Fibroblast of peridontal ligament (primary cell): ENCODE data around the gene SLC44A3.
A peak's percentile ranks its signal among the peaks of the same experiment; 100 is the strongest.

ENCODE experiments used
- DNase-seq: peaks from one replicate; pipeline ENCODE4 v3.0.0-alpha.2; 2010; ENCODE audit errors: extremely low read depth

SLC44A3 gene

DNA sequence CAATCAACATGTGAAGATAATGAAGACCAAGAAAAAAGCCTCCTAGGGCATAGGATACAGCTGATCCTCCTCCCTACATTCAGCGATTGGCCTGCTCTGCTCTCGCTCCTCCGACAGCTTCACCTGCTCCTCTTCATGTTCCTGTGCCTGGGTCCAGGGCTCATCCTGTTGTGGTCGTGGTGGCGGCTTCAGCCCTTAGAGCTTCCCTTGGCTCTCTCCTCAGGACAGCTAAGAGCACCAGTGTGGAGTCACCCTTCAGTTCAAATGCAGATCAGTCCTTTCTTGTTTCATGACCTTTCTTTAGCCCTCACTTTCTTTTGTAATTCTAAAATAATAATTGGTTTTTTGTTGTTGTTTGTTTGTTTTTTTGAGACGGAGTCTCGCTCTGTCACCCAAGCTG is 88.0 kb downstream of the SLC44A3 start:
- no peak for DNase-seq

DNA sequence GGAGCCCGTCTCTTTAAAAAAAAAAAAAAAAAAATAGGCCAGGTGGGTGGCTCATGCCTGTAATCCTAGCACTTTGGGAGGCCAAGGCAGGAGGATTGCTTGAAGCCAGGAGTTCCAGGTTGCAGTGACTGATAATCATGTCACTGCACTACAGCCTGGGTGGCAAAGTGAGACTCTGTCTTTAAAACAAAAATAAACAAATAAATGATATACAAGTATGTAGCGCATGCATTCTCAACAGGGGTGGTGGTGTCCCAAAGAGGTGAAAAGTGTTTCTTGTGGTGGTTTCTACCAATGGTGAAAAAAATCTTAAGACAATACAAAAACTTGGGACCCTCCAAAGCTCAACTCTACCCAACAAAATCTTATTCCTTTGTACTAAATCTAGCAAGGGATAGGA is 88.8 kb downstream of the SLC44A3 start:
- DNase-seq: no peak

DNA sequence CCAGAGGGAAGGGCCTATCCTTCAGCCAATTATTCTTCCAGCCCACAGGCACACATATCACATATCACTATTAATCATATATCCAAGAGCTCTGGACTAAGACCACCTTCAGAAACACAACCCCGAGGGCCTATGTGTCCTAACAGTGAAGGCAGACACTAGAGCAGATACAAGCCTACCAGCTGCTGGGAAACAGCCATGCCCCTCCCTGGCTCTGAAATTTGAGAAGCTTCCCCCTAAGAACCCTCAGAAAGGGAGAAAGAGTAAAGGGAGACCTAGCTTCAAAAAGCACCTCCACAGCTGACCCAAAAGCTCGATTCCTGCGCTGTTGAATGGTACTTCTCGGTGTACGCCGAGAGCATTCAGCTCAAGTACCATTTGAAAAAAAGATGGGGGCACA is 89.3 kb downstream of the SLC44A3 start:
- DNase-seq: no peak

DNA sequence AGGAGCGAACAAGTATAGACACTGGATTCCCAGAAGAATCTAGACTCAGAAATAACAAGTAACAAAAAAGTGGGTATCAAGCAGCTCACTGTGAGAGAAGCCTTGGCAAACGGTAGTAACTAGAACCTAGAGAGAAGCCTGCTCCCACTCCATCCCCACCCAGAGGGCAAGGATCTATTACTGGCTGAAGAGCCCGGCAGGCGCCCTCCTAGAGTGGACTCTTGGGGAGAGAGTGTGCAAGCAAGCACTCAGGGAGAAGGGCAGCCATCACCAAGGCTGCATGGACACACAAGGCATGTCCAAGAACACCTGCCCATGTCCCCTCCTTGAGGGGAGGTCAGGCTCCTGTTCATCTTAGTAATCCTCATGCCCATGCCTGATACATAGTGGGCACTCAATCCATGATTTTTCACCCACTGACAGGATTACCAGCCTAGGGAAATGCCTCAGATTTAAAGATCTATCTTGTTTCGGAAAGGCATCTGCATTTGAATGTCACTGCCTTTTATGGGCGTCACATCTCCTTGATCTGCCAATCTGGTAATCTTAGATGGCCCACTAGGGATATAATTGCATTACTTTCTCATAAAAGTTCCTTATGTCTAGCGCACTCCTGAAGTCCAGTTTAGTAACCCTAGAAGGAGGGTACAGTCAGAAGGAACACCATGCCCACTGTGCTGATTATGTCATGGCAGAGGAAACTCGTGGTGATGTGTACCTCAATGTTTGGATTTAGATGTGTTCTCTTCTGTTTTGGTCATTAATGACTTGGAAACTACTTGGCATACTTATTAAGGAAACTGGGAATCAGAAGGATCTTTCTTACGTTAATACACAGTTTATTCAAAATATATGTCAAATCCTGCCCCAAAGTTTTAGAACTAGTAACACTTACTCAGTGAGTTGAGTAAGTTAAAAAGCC is 92.4 kb downstream of the SLC44A3 start:
- DNase-seq: no peak

DNA sequence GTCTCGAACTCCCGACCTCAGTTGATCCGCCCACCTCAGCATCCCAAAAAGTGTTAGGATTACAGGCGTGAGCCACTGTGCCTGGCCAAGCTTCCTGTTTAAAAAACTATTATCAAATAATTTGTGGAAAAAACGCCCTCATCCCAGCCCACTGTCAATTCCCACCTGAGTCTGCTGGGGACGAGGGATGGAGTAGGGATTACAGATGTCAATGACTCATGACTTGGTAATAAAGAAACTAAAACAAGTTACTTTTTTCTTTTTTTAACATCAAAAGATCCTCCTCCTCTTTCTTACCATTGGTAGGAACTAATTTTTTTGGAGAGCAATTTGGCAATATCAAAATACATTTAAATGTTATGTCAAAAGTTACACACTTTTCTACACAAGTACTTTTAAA is 97.1 kb downstream of the SLC44A3 start:
- DNase-seq: no peak

DNA sequence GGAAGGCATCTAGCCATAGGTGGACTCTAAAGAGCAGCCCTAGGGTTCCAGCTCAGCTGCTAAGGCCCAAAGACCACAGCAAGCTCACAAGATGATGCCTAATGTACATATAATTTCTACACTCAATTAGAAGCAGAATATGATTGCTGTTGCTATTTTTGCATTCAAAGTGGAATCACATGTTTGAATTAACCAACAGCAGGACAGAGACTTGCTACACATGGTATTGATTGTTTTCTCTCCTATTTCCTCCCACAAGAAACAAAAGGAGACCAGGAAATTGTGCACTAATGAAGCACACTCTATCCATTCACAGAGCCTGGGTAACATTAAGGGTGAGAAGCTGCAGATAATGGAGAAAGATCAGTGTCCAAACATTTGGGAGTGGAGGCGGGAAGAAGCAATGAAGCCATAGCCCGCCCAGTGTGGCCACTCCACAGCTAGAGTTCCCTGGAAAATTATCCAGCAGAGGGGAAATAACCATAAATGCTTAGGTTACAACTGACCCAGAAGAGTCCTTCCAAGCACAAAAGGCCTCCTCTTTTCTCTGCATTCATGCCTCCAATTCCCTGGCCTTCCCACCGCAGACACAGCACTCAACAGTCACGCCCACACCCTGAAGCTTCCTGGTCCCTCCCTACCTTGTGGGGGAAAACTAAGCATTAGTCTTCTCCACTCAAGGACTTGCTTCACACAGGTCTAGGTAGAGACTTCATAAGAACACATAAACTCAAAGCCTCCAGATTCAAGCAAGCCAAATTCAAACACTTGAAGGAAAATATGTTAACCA is 99.3 kb downstream of the SLC44A3 start:
- DNase-seq: peak; percentile 59

DNA sequence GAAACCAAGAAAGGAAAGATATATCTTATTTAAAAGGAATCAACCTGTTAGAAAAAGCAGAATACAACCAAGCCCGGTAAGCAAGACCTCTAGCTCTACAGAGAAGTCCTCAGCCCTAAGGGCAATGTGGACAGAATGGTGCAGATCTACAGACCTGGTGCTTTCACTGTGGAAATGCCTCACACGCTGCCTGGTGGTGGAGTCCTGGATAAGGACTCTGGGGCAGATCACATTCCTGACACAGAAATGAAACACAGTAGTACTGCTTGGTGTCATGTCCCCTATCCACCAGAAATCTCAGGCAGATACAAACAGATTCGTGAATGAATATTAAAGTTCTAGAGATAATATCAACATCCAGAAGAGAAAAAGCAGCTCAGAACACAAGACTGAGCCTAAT is 99.9 kb downstream of the SLC44A3 start:
- DNase-seq: no peak

DNA sequence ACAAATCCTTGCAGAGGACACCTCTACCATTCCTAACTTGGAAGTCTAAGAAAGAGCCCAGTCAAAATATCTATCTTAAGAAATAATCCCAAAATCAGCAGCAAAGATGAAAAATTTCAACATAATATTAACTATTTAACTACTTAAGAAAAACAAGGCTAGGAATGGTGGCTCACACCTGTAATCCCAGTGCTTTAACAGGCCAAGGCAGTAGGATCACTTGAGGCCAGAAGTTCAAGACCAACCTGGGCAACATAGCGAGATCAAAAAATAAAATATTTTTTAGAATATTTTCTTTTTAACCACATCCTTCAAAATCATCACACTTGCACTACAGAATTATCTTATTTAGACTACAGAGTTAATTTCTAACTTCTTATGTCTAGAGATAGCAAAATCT is 101.8 kb downstream of the SLC44A3 start:
- DNase-seq: no peak

DNA sequence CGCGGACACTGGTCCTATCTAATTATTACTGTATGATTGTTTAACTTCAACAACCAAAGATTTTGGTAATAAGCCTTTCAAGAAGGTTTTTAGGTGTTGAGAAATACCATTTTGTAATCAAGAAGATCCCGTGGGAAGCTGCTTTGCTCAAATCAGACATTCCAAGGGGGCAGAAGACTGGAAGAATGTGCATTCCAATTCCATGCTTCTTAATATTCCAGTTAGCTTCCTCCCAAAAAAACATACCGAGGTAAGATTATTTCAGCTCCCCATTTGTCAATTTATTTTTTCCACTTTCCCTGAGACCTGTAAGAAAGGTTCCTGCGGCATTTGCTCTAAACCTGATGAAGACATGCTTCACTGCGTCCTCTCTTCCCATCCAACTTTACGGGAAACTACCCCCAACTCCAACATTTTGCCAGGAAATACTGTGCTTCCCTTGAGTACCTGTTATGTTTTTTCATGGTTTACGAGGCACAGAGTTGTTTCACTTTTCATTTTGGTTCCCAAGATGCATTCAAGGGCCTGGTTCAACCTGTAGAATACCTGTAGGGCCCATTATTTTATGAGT is 102.7 kb downstream of the SLC44A3 start:
- DNase-seq: peak; percentile 86

DNA sequence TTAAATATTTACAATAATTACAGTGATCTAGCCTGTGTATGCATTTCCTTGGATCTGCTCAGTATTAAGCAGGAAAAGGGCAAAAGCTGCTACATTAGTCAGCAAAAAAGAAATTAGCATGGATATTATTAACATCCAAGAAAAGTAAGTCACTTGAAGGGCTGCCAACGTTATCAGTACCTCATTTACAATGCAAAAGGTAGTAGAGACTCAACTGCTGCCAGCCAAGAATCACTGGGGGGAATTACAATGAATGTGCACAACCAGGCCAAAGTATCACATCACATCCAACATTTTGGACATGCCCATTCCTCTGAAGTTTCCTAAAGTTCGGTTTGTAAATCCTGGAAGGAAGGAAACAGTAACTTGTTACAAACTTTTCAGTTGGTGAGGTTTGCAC is 104.8 kb downstream of the SLC44A3 start:
- peak; percentile 39 for DNase-seq

DNA sequence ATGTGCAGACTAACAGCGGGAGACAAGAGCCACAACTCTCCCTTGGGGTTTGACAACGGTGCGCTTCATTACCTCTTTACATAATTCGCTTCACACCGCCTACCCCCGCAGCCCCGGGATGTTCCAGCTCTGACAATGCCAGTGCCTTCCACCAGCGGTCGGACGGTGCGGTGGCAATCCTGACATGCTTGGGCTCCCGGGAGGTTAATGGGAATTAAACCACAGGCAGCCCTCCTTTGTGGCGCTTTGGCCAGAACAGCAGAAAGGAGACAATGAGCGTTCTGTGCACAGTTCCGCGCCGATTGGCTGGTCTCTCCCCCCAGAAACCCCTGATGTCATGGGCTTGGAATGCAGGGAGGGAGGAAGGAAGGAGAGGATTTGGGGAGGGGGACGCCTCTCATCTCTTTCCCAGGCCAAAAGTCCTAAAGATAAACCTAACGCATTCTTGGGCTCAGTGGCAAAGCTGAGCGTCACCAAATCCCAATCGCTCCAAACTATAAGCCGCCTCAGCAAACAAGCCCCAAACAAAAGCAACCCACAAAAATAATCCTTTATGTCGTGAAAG is 105.5 kb downstream of the SLC44A3 start:
- DNase-seq: peak; percentile 83

DNA sequence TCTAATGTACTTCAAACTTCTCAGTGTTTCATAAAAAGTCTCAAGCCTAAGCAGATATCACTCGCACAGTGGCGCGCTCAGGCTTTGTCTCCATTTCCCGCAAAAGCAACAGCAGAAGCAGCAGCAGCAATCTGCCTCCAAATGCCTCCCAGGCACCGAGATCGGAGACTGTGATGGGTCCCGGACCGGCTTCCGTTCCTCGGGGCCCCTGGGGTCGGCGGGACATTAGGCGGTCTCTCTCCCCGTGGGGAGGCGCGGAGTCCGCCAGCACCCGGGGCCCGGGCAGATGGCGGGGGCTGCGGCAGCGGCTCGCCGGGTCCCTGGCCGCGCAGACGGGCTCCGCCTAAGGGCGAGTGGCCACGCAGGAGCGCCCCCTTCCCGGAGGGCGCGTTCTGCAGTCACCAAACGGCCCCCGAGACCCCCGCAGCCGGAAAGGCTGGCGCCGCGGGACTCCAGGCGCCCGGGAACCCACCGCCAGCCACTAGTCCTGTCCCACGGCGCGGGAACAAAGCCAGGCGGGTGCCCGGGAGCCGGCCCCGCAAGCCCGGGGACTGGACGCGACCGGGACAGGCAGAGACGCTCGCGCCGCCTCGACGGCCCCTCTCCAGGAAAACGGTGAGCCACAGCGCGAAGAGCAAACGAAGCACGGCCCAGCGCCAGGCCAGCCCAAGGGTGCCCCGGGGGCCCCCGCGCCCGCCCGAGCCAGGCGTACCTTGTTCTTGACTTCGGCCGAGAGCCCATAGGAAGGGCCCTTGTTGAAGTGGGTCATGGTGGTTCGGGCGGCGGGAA is 106.2 kb downstream of the SLC44A3 start:
- DNase-seq: peak; percentile 52

DNA sequence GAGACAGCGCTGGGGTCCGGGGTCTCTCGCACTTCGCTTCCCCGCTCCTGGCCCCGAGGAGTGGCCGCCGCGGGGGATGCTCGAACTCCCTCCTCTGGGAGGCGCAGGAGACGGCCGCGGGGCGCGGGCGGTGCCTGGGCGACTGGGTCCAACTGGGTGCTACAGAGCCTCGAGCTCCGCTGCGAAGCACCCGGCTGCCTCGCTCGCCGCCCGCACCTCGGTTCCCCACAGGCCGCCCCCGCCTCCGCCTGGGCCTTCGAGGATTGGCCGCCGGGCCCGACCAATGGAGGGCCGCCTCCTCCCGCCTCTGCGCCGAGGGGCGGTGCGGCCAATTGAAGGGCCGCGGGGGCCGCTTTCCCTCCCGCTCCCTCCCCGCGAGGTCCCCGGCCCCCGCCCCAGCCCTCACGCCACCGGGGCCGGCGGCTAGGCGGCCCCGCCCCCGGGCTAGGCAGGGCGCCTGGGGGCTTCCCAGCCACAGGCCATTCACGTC is 106.8 kb downstream of the SLC44A3 start, which contains the start of gene CNN3:
CNN3 (minus strand) TSS at position 196 of the 490 bp plus-strand sequence. CDS start 216 bp downstream, outside the sequence.
- peak; percentile 86 for DNase-seq

DNA sequence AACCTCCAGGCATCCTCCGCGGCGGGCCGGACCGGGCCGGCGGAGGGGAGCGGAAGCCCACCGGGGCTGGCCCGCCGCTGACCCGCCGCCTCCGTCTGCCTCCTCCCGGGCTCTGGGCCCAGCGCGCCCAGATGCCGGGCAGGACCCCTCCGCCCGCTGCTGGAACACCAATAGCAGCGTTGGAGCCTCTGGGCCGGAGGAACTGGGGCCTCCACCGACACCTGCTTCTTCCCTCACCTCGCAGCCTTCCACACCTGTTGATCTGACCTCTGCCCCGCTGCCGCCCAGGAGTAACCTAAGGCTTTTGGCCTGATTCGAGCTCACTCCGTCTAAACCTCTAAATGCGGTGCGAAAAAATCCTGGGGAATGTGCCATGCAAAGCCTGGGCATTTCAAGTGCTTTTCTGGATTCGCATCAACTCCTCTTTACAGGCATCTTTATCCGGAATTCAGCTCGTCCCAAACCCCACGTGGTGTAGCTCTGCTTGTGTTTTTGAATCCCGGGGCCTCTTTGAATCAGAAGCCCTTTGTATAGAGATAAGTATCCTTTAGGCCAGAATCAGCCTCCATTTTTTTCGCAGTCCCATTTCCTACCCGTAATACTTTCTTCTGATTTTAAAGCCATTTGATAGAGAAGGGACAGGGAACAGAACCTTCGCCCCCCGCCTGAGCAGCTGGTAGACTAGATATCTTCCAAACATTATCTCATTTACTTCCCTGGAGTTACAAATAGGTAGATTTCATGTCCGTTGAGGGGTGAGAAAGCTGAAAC is 107.4 kb downstream of the SLC44A3 start:
- peak; percentile 76 for DNase-seq

DNA sequence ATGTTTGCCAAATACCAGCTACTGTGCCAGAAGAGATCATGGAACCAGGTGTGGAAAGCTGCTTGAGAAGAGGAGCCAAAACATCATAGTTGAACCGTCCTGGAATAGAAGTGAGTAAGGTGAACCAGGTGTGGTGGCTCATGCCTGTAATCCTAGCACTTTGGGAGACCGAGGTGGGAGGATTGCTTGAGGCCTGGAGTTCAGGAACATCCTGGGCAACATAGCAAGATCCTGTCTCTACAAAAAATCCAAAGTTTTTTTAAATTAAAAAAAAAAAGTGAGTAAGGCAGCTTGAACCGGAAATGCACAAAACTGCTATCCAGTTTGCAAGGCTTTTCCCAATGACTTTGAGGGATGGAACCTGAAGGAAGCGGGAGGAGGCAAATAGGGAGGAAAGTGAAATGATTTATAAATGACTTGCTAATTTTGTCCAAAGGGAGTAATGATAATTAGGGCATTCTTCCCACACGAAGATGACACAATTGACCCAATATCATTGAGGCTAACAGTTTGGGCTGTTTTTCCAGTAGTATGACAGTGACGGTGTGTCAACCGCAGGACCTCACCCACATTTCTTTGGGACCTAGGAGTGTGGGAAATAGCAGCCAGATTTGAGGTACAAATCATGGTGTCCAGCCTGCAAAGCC is 108.3 kb downstream of the SLC44A3 start:
- no peak for DNase-seq

DNA sequence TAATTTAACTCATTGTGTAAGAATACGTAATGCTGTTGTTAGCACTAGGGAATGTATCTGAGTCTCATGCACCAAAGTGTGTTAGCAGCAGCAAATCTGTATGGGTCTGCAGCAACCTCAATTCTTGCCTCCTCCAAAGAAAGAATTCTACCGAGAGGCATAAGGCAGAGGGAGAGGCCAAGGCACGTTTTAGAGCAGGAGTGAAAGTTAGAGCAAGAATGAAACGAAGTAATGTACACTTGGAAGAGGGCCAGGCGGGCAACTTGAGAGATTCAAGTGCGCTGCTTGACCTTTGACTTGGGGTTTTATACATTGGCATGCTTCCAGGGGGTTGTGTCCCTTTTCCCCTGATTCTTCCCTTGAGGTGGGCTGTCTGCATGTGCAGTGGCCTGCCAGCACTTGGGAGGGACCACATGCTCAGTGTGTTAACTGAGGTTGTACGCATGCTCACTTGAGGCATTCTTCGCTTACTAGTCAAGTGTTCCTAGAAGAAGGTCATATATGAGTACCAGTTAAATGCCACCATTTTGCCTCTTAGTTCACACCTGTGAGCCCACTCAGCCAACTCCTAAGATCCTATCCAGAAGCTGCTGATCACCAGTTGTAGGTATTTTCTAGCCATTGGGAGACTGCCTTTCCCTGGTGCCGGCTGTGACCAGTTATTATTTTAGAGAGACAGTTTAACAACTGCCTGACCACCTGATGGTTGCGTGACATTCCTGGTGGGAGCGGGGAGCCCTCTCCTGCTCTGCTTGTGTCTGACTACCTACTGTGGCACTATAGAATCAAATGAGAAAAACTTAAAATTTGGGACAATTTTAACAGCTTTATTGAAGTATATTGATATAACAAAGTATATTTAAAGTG is 109.4 kb downstream of the SLC44A3 start:
- peak; percentile 66 for DNase-seq

DNA sequence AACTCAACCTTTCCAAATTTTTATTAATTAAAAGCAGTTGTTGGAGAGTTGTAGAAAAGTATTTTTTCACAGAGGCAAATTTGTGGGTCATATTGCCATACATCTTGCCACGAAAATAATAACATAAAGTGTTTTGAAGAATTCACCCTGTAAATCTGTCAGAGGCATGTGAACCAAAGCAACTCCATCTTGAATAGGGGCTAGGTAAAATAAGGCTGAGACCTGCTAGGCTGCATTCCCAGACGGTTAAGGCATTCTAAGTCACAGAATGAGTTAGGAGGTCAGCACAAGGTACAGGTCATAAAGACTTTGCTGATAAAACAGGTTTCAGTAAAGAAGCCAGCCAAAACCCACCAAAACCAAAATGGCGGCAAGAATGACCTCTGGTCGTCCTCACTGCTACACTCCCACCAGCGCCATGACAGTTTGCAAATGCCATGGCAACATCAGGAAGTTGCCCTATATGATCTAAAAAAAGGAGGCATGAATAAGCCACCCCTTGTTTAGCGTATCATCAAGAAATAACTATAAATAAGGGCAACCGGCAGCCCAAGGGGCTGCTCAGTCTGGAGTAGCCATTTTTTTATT is 111.2 kb downstream of the SLC44A3 start:
- no peak for DNase-seq

DNA sequence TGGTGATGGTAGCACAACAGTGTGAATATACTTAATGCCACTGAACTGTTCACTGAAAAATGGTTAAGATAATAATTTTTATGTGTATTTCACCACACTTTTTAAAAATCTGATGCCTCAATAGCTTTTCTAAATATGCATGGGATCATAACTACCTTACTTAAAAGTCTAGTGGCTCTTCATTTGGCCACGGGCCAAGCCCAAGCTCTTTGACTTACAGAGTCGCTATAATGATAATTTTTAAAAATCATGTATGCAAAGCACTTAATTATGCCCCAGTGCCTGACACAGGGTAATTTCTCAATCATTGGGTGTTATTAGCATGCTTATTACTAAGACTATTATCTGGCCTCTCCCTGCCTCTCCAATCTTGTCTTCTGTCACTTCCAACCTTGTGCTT is 114.4 kb downstream of the SLC44A3 start:
- no peak for DNase-seq
